Smooth muscle cell of the brain vasculature (primary cell): ENCODE data around the gene C10orf95.
"Not testable (repeated sequence)": the region's sequence is repeated elsewhere in the genome, so short reads cannot be mapped to it uniquely, and the experiment has no call there.

Experiments used
- DNase-seq: peaks from one replicate; pipeline ENCODE4 v3.0.0-alpha.2; 2012; ENCODE audit warnings: low read depth, low spot score

C10orf95 gene

GRCh38 chr10:102451105-102451969, at the start of gene C10orf95:
Gene C10orf95, minus strand, starts transcription at chr10:102451543. Its CDS starts 450 bp downstream, at chr10:102451093.
- DNase-seq = no peak

- not testable (repeated sequence) for DNase-seq
These were observed 49.3 kb upstream of the C10orf95 start for GRCh38 chr10:102500686-102501085.

GRCh38 chr10:102499356-102499755, 48.0 kb upstream of the C10orf95 start:
- DNase-seq = no peak

- no peak for DNase-seq
These were observed 46.2 kb upstream of the C10orf95 start for GRCh38 chr10:102497545-102497944.

GRCh38 chr10:102493771-102494170, 42.4 kb upstream of the C10orf95 start:
- DNase-seq = no peak

- no peak for DNase-seq
These were observed 41.6 kb upstream of the C10orf95 start for GRCh38 chr10:102492983-102493382.

- DNase-seq = no peak
These were observed 41.1 kb upstream of the C10orf95 start for GRCh38 chr10:102492344-102492939.

- DNase-seq = no peak
These were observed 39.8 kb upstream of the C10orf95 start for GRCh38 chr10:102491136-102491535.

GRCh38 chr10:102485093-102485784, 33.9 kb upstream of the C10orf95 start:
- no peak for DNase-seq

- DNase-seq = no peak
These were observed 32.7 kb upstream of the C10orf95 start for GRCh38 chr10:102484021-102484420.

GRCh38 chr10:102480396-102480795, 29.1 kb upstream of the C10orf95 start:
- no peak for DNase-seq

GRCh38 chr10:102479651-102480050, 28.3 kb upstream of the C10orf95 start:
- DNase-seq = no peak

- DNase-seq = no peak
These were observed 25.3 kb upstream of the C10orf95 start for GRCh38 chr10:102476466-102477141.

GRCh38 chr10:102475451-102476040, 24.2 kb upstream of the C10orf95 start:
- no peak for DNase-seq

- no peak for DNase-seq
These were observed 22.3 kb upstream of the C10orf95 start for GRCh38 chr10:102473445-102474331.

- DNase-seq = no peak
These were observed 19.5 kb upstream of the C10orf95 start for GRCh38 chr10:102470579-102471546.

GRCh38 chr10:102468683-102469082, 17.3 kb upstream of the C10orf95 start:
- DNase-seq = no peak

GRCh38 chr10:102467971-102468438, 16.7 kb upstream of the C10orf95 start:
- no peak for DNase-seq

- DNase-seq = no peak
These were observed 16.0 kb upstream of the C10orf95 start for GRCh38 chr10:102467318-102467717.
